Measurements from ENCODE around the gene RAB26. TPM values are rescaled to one million over a fixed set of nuclear protein-coding genes. Genes with fewer than 3 reads are reported as not detected.

The RAB26 gene
- total and polyA plus RNA-seq, 2 donors (not counting 3 experiments of a cell fraction or from before 2014, with no cell fraction given): 0.91 to 2.0 TPM

DNA sequence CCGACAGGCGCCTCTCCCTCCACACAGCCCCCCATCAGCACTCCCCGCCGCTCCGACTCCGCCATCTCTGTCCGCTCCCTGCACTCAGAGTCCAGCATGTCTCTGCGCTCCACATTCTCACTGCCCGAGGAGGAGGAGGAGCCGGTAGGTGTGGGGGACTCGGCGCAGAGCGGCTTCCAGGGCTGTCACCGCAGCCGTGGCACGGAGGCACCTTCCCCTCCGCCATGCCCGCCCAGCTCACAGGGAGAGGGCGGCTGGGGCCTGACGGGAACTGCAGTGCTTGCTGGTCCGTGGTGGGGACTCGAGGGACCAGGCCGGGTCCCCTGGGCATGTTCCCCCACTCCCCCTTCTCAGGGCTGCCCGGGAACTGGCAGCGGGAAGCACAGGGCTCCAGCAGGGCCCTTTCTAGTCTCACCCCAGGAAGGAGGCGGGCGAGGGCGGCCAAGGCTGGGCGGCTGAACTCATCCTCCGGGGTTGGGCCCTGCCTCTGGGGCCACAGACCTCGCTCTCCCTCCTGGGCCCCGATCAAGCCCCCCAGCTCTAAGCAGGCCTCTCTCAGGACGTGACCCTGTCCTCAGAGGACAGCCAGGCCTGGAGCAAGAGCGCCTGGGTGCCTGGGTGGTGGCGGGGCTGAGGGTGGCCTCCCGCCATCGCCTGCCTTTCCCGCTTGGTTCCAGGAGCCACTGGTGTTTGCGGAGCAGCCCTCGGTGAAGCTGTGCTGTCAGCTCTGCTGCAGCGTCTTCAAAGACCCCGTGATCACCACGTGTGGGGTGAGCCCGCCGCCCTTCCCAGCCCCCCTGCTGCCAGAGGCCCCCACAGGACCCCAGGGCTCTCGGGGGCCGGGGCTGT lies 22.4 kb downstream of the RAB26 start:
- no peaks in the 10 kb centered on the region for H3K27me3 ChIP-seq (ENCODE audit: control insufficient read depth in 2 of 2, insufficient read depth in 2 of 2, low read length in 2 of 2)
- ChIA-PET CTCF (interaction anchor here (1.6 to 2.2 kb wide), 3 partner anchors 16 to 81 kb away, joined by 5 to 14 read pairs (median 7); partner anchors contain the start of genes ECI1 and TRAF7), POLR2A (interaction anchor here (2.2 kb wide), 1 partner anchor 16 kb away, joined by 32 read pairs; the partner anchor contains the start of gene TRAF7)
- H2AFZ ChIP-seq (ENCODE audit: low read depth, low read length): no peak overlapping the region
- intact Hi-C loops (cut with micrococcal nuclease): loop anchor here (1.0 to 2.0 kb wide), 3 partner anchors 16 to 80 kb away; partner anchors contain the start of genes E4F1, ECI1 and TRAF7
- no peaks in the 10 kb centered on the region for H4K20me1 ChIP-seq (replicated peaks; ENCODE audit: control insufficient read depth, extremely low read depth, insufficient read depth, low read length)
- H3K36me3 ChIP-seq (ENCODE audit: control insufficient read depth in 2 of 2, extremely low read depth in 1 of 2, insufficient read depth in 2 of 2, low read length in 2 of 2): peaks cover 19 to 58% of the 10 kb centered on the region in 2 experiments
- TF ChIP-seq, protein P1, sequence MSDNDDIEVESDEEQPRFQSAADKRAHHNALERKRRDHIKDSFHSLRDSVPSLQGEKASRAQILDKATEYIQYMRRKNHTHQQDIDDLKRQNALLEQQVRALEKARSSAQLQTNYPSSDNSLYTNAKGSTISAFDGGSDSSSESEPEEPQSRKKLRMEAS (IDR thresholded peaks at IDR 0.05; ENCODE audit: insufficient read depth, insufficient read length): no peak
- TF ChIP-seq POLR2A (IDR thresholded peaks at IDR 0.05; ENCODE audit: low read depth, low read length) (no peak), MYC (IDR thresholded peaks at IDR 0.05; ENCODE audit: low read depth, low read length) (no peak), EZH2 (IDR thresholded peaks at IDR 0.05; ENCODE audit: borderline replicate concordance, low read depth, low read length, severe bottlenecking) (no peak), JUN (IDR thresholded peaks at IDR 0.05; ENCODE audit: borderline replicate concordance, insufficient read depth, insufficient read length, low read depth) (no peak), FOS (IDR thresholded peaks at IDR 0.05; ENCODE audit: borderline replicate concordance, insufficient read depth, low read length) (no peak), GATA2 (IDR thresholded peaks at IDR 0.05; ENCODE audit: insufficient read depth, insufficient read length, low read depth, low read length) (no peak), POLR2AphosphoS5 (IDR thresholded peaks at IDR 0.05; ENCODE audit: insufficient read depth, low read depth, low read length) (no peak)
- TF ChIP-seq, protein P2, sequence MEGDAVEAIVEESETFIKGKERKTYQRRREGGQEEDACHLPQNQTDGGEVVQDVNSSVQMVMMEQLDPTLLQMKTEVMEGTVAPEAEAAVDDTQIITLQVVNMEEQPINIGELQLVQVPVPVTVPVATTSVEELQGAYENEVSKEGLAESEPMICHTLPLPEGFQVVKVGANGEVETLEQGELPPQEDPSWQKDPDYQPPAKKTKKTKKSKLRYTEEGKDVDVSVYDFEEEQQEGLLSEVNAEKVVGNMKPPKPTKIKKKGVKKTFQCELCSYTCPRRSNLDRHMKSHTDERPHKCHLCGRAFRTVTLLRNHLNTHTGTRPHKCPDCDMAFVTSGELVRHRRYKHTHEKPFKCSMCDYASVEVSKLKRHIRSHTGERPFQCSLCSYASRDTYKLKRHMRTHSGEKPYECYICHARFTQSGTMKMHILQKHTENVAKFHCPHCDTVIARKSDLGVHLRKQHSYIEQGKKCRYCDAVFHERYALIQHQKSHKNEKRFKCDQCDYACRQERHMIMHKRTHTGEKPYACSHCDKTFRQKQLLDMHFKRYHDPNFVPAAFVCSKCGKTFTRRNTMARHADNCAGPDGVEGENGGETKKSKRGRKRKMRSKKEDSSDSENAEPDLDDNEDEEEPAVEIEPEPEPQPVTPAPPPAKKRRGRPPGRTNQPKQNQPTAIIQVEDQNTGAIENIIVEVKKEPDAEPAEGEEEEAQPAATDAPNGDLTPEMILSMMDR (IDR thresholded peaks at IDR 0.05; ENCODE audit: extremely low read depth in 1 of 2, insufficient read depth in 1 of 2, low read depth in 1 of 2, low read length in 2 of 2): no peak
- FAIRE-seq (peak; percentile 72), DNase-seq (ENCODE audit: low read depth, low spot score) (peak; percentile 51)
- peaks cover 24% of the 10 kb centered on the region for H3K4me1 ChIP-seq (ENCODE audit: control insufficient read depth, extremely low read depth, insufficient read depth, low read length)
- H3K79me2 ChIP-seq (ENCODE audit: control insufficient read depth, insufficient read depth, low read length): peaks cover 48% of the 10 kb centered on the region
- peak overlapping the region; percentile 91 for H3K9ac ChIP-seq (replicated peaks; ENCODE audit: extremely low read depth, insufficient read depth, low read length)
- H3K27ac ChIP-seq (ENCODE audit: insufficient read depth, low read depth, low read length): peak overlapping the region; percentile 99
- peak overlapping the region; percentile 65 for H3K4me2 ChIP-seq (ENCODE audit: insufficient read depth, low read length)
- dilution Hi-C loops (cut with MboI; ENCODE audit: extremely low pct_ligation_motif_present, low sequenced_read_pairs): loop anchor here (25.0 kb wide), 1 partner anchor 134 kb away; the partner anchor contains the start of genes NHERF2, NTHL1 and TSC2
- no peaks in the 10 kb centered on the region for H3K9me1 ChIP-seq (replicated peaks; ENCODE audit: control insufficient read depth, extremely low read depth, insufficient read depth, low read length)
- H3K9me3 ChIP-seq (replicated peaks; ENCODE audit: control insufficient read depth, insufficient read depth, low read length): no peaks in the 10 kb centered on the region
- peak overlapping the region; percentile 40 to 71 (median 57) for H3K4me3 ChIP-seq (replicated peaks in 1 of 3; ENCODE audit: insufficient read depth in 1 of 3, low read depth in 1 of 3, low read length in 3 of 3)
- BruUV-seq (replicated peaks): TSS peak; percentile 44
